VCaP (cell line): ENCODE measurements around the gene ITPR1.

Experiments
- H3K27ac ChIP-seq: fragments of 450-650 bp; 2 replicates; pipeline ENCODE4 v1.5.1; 2017
- CTCF ChIP-seq: fragments of 450-650 bp; conservative IDR thresholded peaks from 2 replicates; pipeline ENCODE4 v1.5.1; 2017; ENCODE audit warnings: mild to moderate bottlenecking, moderate library complexity

The ITPR1 gene

DNA sequence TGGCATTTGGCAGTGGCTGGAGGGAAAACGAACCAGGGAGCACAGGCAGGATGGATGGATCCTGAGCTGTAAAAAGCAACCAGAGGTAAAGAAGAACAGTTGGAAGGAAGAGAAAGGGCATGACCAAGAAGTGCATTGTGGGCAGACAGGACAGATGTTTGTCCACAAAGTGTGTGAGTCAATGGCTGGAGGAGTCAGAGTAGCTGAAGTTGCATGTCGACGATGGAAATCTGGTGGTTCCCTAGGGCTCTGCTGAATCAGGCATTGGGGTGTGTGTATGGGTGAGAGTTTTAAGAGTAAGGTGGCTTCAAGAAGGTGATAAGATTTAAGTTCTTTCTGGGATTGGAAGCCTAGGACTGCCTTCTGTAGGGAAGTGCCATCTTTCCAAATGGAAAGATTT lies 272.1 kb downstream of the ITPR1 start:
- TF ChIP-seq CTCF, result no peak
- no peak overlapping the region for H3K27ac ChIP-seq

- no peak overlapping the region for H3K27ac ChIP-seq
- no peak for TF ChIP-seq CTCF
These were observed 273.1 kb downstream of the ITPR1 start for GRCh38 chr3:4766263-4766662.

GRCh38 chr3:4766716-4767499 lies 273.8 kb downstream of the ITPR1 start:
- no peak overlapping the region for H3K27ac ChIP-seq
- TF ChIP-seq CTCF, result no peak

- no peak for TF ChIP-seq CTCF
- no peak overlapping the region for H3K27ac ChIP-seq
These were observed 274.9 kb downstream of the ITPR1 start for GRCh38 chr3:4768021-4768420.

- H3K27ac ChIP-seq, result no peak overlapping the region
- TF ChIP-seq CTCF, result no peak
These were observed 275.4 kb downstream of the ITPR1 start for GRCh38 chr3:4768521-4768920.

- peak overlapping the region; percentile 77 for H3K27ac ChIP-seq
- TF ChIP-seq CTCF, result no peak
These were observed 277.4 kb downstream of the ITPR1 start for GRCh38 chr3:4770561-4770960.

- peak overlapping the region; percentile 77 for H3K27ac ChIP-seq
- no peak for TF ChIP-seq CTCF
These were observed 278.1 kb downstream of the ITPR1 start for GRCh38 chr3:4771243-4771642.
